Endothelial cell of umbilical vein (primary cell): ENCODE results near the gene NMRAL1.

Experiments used
- CTCF ChIP-seq, 2 donors: IDR thresholded peaks; 1 replicate in 1 of 2; 2 replicates in 1 of 2; pipeline ENCODE4 v1.5.1; 2011; ENCODE audit warnings: low read length in 2 of 2, mild to moderate bottlenecking in 2 of 2, moderate library complexity in 2 of 2, control low read depth in 1 of 2, inconsistent platforms in 1 of 2, low read depth in 1 of 2; ENCODE audit not compliant: insufficient read depth in 1 of 2; ENCODE audit errors: extremely low read depth in 1 of 2
- EZH2 ChIP-seq: IDR thresholded peaks from 2 replicates; pipeline ENCODE4 v1.6.1; 2012; ENCODE audit warnings: borderline replicate concordance, low read depth, mild to moderate bottlenecking, moderate library complexity, low read length, inconsistent platforms; ENCODE audit not compliant: severe bottlenecking
- FOS ChIP-seq: IDR thresholded peaks from 2 replicates; pipeline ENCODE4 v1.6.1; 2011; ENCODE audit warnings: mild to moderate bottlenecking, low read length, moderate library complexity, borderline replicate concordance; ENCODE audit not compliant: insufficient read depth
- GATA2 ChIP-seq: IDR thresholded peaks from 2 replicates; pipeline ENCODE4 v1.7.0; 2011; ENCODE audit warnings: low read depth, mild to moderate bottlenecking, moderate library complexity, mixed read lengths, low read length; ENCODE audit not compliant: insufficient read length, insufficient read depth
- JUN ChIP-seq: IDR thresholded peaks from 2 replicates; pipeline ENCODE4 v1.6.1; 2011; ENCODE audit warnings: borderline replicate concordance, low read depth; ENCODE audit not compliant: insufficient read length, insufficient read depth
- MYC ChIP-seq: IDR thresholded peaks from one replicate; pipeline ENCODE4 v1.6.1; 2011; ENCODE audit warnings: mild to moderate bottlenecking, low read depth, low read length
- POLR2A ChIP-seq: IDR thresholded peaks from 2 replicates; pipeline ENCODE4 v1.6.1; 2012; ENCODE audit warnings: low read depth, mild to moderate bottlenecking, control low read depth, low read length

DNA sequence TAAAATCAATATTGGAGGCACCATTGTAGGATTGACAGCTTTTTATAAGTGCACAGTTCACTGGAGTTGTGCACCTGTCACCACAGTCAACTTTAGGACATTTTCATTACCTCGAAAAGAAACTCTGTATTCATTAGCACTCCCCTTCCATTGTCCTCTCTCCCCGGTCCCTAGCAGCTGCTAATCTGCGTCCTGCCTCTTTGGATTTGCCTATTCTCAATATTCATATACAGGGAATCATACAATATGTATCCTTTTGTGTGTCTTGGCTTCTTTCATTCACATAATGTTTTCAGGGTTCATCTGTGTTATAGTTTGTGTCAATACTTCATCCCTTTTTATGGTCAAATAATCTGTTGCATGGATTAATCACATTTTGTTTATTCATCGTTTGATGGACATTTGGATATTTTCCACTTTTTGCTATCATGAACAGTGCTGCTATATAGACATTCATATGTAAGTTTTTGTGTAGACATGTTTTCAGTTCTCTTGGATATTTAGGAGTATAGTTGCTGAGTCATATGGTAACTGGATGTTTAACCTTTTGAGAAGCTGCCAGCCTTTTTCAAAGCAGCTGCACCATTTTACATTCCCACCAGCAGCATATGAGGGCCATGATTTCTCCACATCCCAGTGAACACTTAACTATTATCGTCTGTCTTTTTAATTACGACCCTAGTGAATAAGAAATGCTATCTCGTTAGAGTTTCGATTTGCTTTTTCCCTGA is 38.9 kb downstream of the NMRAL1 start:
- TF ChIP-seq POLR2A (no peak), EZH2 (no peak), CTCF (IDR thresholded peaks at IDR 0.05; ENCODE audit: extremely low read depth in 1 of 2, insufficient read depth in 1 of 2, low read depth in 1 of 2, low read length in 2 of 2) (no peak), FOS (no peak), GATA2 (no peak), MYC (no peak), JUN (no peak)
